Measurements from ENCODE around the gene PPP4R2.
"Not testable (repeated sequence)": the region's sequence is repeated elsewhere in the genome, so short reads cannot be mapped to it uniquely, and the experiment has no call there.

Gene PPP4R2

GRCh38 chr3:73060302-73060723 is 63.7 kb downstream of the PPP4R2 start:
- DNase-seq (ENCODE audit: low read depth) = no peak
- no peak overlapping the region for H3K4me3 ChIP-seq (ENCODE audit: low read length)
- TF ChIP-seq CTCF (IDR thresholded peaks at IDR 0.05; ENCODE audit: insufficient read depth, low read depth, low read length, missing control alignments) = no peak

- no peak for TF ChIP-seq CTCF (IDR thresholded peaks at IDR 0.05; ENCODE audit: insufficient read depth, low read depth, low read length, missing control alignments)
- H3K4me3 ChIP-seq (ENCODE audit: low read length) = no peak within 1 kb of the TSS
- no peak for DNase-seq (ENCODE audit: low read depth)
Measured at GRCh38 chr3:73061416-73061815, 64.8 kb downstream of the PPP4R2 start, which contains the start of gene EBLN2. EBLN2 (plus strand) TSS chr3:73061659; CDS start chr3:73062082, 423 bp downstream.

- DNase-seq (ENCODE audit: low read depth); H3K4me3 ChIP-seq (ENCODE audit: low read length): not testable (repeated sequence)
Measured at GRCh38 chr3:73066243-73066642, 69.6 kb downstream of the PPP4R2 start.

- DNase-seq (ENCODE audit: low read depth) = no peak
- TF ChIP-seq CTCF (IDR thresholded peaks at IDR 0.05; ENCODE audit: insufficient read depth, low read depth, low read length, missing control alignments) = no peak
- no peak overlapping the region for H3K4me3 ChIP-seq (ENCODE audit: low read length)
Measured at GRCh38 chr3:73068419-73068818, 71.8 kb downstream of the PPP4R2 start.

GRCh38 chr3:73069187-73069586 is 72.6 kb downstream of the PPP4R2 start:
- no peak overlapping the region for H3K4me3 ChIP-seq (ENCODE audit: low read length)
- DNase-seq (ENCODE audit: low read depth) = no peak
- TF ChIP-seq CTCF (IDR thresholded peaks at IDR 0.05; ENCODE audit: insufficient read depth, low read depth, low read length, missing control alignments) = no peak

- H3K4me3 ChIP-seq (ENCODE audit: low read length) = no peak overlapping the region
- no peak for TF ChIP-seq CTCF (IDR thresholded peaks at IDR 0.05; ENCODE audit: insufficient read depth, low read depth, low read length, missing control alignments)
- DNase-seq (ENCODE audit: low read depth) = no peak
Measured at GRCh38 chr3:73069775-73070444, 73.3 kb downstream of the PPP4R2 start.

- no peak for TF ChIP-seq CTCF (IDR thresholded peaks at IDR 0.05; ENCODE audit: insufficient read depth, low read depth, low read length, missing control alignments)
- no peak for DNase-seq (ENCODE audit: low read depth)
- H3K4me3 ChIP-seq (ENCODE audit: low read length) = no peak overlapping the region
Measured at GRCh38 chr3:73070675-73071575, 74.3 kb downstream of the PPP4R2 start.

Data from epithelial cell of esophagus (primary cell).